Lower leg skin (tissue), 4 donors: Measurements from ENCODE around the gene SERPIND1. TPM values are rescaled to one million over a fixed set of nuclear protein-coding genes. Genes with fewer than 3 reads are reported as not detected.
A peak's percentile ranks its signal among the peaks of the same experiment; 100 is the strongest.

Source experiments
- DNase-seq, 2 donors: peaks; one replicate each; pipeline ENCODE4 v3.0.0-alpha.2; 2019; ENCODE audit warnings: low spot score in 2 of 2
- H3K4me3 ChIP-seq: fragments of 200-600 bp; sonication (generic); 2 replicates; pipeline ENCODE4 v1.5.1; 2017; ENCODE audit warnings: mild to moderate bottlenecking, low read depth; ENCODE audit not compliant: poor library complexity, severe bottlenecking
- POLR2A ChIP-seq, 2 donors: fragments of 450-650 bp; IDR thresholded peaks; one replicate each; pipeline ENCODE4 v1.6.1; 2016 to 2017; ENCODE audit warnings: antibody characterized with exemption in 2 of 2, mild to moderate bottlenecking in 1 of 2, moderate library complexity in 1 of 2
- WGBS, 2 donors: methylation state at CpG; one replicate each; pipeline ENCODE4 v1.1.5; 2018; 5-methylcytosine and 5-hydroxymethylcytosine counted together
- intact Hi-C: fragments of 100-400 bp; cut with DNase I; formaldehyde crosslinking; loops from one replicate; pipeline ENCODE4 v1.15.0; 2023; ENCODE audit warnings: low total_unique reads
- total RNA-seq, 4 donors: library from RNA; depleted of rRNA; stranded (reverse); fragments of >200 nt; gene quantifications; one replicate each; pipeline ENCODE4 v1.1.0, GENCODE V29; 2016
- TF ChIP-seq, protein P1 (sequence below), 3 donors: fragments of 450-650 bp; IDR thresholded peaks; one replicate each; pipeline ENCODE4 v1.5.1; 2016; ENCODE audit warnings: antibody characterized with exemption in 3 of 3, mild to moderate bottlenecking in 3 of 3, moderate library complexity in 2 of 3

Gene SERPIND1
- total RNA-seq, 4 donors from 2014 or later: not detected

GRCh38 chr22:20771918-20772625 is 1.8 kb upstream of the SERPIND1 start:
- 89% methylated on average over 9 of the region's 9 CpGs for WGBS, 2 donors
- DNase-seq: no peak
- H3K4me3 ChIP-seq: no peak overlapping the region
- intact Hi-C loops: no loop called here
- TF ChIP-seq, protein P1, sequence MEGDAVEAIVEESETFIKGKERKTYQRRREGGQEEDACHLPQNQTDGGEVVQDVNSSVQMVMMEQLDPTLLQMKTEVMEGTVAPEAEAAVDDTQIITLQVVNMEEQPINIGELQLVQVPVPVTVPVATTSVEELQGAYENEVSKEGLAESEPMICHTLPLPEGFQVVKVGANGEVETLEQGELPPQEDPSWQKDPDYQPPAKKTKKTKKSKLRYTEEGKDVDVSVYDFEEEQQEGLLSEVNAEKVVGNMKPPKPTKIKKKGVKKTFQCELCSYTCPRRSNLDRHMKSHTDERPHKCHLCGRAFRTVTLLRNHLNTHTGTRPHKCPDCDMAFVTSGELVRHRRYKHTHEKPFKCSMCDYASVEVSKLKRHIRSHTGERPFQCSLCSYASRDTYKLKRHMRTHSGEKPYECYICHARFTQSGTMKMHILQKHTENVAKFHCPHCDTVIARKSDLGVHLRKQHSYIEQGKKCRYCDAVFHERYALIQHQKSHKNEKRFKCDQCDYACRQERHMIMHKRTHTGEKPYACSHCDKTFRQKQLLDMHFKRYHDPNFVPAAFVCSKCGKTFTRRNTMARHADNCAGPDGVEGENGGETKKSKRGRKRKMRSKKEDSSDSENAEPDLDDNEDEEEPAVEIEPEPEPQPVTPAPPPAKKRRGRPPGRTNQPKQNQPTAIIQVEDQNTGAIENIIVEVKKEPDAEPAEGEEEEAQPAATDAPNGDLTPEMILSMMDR (IDR thresholded peaks at IDR 0.05): no peak
- no peak for TF ChIP-seq POLR2A (IDR thresholded peaks at IDR 0.05)

GRCh38 chr22:20774882-20775281 is 969 bp downstream of the SERPIND1 start:
- no peak for DNase-seq
- TF ChIP-seq POLR2A (IDR thresholded peaks at IDR 0.05): no peak
- TF ChIP-seq, protein P1 (IDR thresholded peaks at IDR 0.05): no peak
- intact Hi-C loops: no loop called here
- no peak overlapping the region for H3K4me3 ChIP-seq
- 96% methylated on average over 4 of the region's 4 CpGs for WGBS, 2 donors

- intact Hi-C loops: no loop called here
- no peak for TF ChIP-seq POLR2A (IDR thresholded peaks at IDR 0.05)
- TF ChIP-seq, protein P1 (IDR thresholded peaks at IDR 0.05): no peak
- 81% methylated on average over 4 of the region's 4 CpGs for WGBS, 2 donors
- DNase-seq: no peak
- H3K4me3 ChIP-seq: no peak overlapping the region
These were observed 1.5 kb downstream of the SERPIND1 start for GRCh38 chr22:20775342-20775895.

DNA sequence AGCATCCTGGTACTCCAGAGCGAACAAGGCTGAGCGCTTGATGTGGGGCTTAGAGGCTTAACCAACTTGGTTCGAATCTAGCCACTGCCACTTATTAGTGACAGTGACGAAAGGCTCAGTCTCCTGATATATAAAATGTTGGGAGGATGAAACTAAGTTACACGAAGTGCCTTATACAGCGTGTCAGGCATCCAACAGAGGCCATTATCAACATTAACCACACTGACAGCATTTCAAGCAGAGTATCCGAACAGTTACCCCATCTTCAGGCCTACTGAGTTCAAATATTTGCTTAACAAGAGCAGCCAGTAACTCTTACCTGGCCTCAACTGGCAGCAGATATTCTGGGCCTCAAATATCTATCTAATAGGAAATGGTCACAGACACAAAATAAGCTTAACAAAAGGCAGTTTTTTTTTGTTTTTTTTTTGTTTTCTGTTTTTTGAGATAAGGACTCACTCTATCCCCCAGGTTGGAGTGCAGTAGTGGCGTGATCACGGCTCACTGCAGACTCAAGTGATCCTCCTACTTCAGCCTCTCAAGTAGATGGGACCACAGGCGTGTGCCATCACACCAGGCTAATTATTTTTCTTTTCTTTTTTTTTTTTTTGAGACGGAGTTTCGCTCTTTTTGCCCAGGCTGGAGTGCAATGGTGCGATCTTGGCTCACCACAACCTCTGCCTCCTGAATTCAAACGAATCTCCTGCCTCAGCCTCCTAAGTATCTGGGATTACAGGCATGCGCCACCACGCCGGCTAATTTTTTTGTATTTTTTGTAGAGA is 2.9 kb downstream of the SERPIND1 start:
- no peak for TF ChIP-seq POLR2A (IDR thresholded peaks at IDR 0.05)
- TF ChIP-seq, protein P1 (IDR thresholded peaks at IDR 0.05): no peak
- WGBS, 2 donors: 93 to 94% methylated on average over 17 of the region's 17 CpGs
- intact Hi-C loops: no loop called here
- H3K4me3 ChIP-seq: no peak overlapping the region
- DNase-seq: no peak

- peak in 1 of 2 donors; percentile 37 for DNase-seq
- H3K4me3 ChIP-seq: no peak overlapping the region
- TF ChIP-seq, protein P1 (IDR thresholded peaks at IDR 0.05): no peak
- TF ChIP-seq POLR2A (IDR thresholded peaks at IDR 0.05): no peak
- intact Hi-C loops: no loop called here
- WGBS, 2 donors: 67 to 77% methylated on average over 10 of the region's 10 CpGs
These were observed 3.7 kb downstream of the SERPIND1 start for GRCh38 chr22:20777420-20778177.
